Measurements from ENCODE around the gene SASH3. TPM values are rescaled to one million over a fixed set of nuclear protein-coding genes. Genes with fewer than 3 reads are reported as not detected.

The SASH3 gene
- polyA plus RNA-seq, 1 donor: 2.3 TPM

DNA sequence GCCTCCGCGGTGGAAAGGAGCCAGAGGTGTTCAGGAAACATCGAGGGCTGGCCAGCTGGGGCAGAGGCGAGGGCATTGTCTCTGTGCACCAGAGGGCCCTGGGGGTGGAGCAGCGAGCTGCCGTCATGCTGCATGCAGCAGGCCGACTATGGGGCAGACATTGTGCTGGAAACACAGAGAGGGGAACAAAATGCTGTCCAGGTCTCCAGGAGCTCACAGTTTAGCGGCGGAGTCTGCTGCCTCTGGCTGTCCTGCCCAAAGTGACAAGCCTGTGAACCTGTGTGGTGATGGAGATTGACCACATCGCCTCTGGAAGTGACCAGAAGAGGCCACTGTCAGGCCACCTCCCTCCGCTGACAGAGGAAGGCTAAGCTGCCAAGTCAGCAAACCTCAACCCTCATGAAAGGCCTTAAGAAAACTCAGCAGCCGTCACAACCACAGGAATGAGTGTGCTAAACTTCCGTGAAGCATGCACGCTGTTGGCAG is 20.1 kb upstream of the SASH3 start:
- no peak for DNase-seq (ENCODE audit: low read depth)

DNA sequence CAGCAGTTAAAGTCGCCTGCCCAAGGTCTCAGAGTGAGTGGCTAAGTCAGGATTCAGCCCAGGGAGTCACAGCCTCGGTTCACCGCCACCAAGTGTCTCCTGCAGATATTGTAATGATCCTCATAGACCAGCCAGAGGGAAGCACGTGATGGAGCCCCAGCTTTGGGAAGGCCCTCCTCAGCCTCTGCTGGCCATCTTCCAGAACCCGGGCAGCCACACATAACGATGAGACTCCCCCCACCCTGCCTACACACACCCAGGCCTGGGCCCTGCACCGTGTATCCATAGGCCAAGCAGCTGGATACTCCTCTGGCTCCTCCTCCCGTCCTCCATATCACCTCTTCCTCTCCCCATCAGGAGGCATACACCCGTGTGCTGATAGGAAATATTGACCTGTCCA is 19.6 kb upstream of the SASH3 start:
- DNase-seq (ENCODE audit: low read depth): no peak

DNA sequence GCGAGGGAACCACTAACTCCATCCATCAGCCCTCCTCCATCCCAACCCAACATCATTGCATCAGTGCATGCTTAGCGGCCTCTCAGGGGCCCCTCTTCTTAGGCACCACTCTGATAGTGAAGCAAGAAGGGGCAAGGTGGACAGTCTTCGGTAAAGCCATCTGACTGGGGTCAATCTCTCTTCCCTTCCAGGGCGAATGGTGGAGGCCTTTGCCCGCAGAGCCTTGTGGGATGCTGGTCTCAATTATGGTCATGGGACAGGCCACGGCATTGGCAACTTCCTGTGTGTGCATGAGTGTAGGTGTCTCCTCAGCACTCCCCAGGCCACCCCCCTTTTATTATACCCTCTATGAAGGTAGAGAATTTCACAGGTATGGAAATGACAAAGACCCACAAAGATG is 18.8 kb upstream of the SASH3 start:
- DNase-seq (ENCODE audit: low read depth): no peak

DNA sequence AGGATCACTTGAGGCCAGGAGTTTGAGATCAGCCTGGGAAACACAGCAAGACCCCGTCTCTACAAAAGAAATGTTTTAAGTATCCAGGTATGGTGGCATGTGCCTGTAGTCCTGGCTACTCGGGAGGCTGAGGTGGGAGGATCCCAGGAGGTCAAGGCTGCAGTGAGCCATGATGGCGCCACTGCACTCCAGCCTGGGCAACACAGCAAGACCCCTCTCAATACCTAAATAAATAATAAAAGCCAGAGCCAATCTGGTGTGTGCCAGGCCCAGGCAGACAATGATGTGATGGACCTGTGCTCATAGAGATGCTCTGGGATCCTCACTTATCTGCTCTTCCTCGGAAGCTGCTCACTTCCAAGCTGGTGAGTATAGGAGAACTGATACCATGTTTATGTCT is 18.2 kb upstream of the SASH3 start:
- DNase-seq (ENCODE audit: low read depth): no peak

DNA sequence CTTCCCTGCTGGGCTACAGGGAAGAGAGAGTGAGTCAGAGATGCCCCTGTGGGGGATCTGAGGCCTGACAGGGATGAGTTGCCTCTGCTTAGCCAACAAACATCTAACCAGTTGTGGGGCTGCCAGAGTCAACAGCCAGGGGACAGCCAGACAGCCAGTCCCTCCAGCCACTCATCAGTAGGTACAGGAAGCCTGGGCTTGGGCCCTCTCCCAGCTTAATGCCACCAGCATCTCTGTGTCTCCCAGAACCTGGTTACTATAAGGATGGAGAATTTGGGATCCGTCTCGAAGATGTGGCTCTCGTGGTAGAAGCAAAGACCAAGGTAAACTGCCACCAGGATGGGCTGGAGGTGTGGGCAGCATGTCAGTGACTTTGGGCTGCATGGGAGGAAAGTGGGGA is 17.3 kb upstream of the SASH3 start:
- DNase-seq (ENCODE audit: low read depth): no peak

DNA sequence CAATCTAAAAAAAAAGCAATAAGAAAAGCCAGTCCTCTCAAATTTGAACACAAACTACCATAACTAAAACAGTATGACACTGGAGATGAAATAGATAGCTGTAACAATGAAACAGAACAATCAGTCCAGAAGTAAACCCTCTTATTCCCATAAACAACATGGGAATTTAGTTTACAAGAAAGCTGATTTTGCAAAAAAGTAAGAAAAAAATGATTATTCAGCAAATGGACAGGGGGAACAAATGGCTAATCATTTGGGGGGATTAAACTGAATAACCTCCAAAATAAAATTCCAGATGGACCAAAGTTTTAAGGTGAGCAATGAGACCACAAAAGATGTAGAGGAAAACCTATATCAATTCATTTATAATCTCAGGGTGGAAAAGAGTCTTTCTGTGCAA is 16.1 kb upstream of the SASH3 start:
- no peak for DNase-seq (ENCODE audit: low read depth)

DNA sequence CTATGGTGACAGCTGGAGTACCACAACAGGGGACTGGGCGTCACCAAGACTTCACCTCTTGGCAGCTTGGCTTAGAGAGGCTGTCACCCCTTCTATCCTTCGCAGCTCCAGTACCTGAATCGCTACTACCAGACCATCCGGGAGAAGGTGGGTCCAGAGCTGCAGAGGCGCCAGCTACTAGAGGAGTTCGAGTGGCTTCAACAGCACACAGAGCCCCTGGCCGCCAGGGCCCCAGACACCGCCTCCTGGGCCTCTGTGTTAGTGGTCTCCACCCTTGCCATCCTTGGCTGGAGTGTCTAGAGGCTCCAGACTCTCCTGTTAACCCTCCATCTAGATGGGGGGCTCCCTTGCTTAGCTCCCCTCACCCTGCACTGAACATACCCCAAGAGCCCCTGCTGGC is 11.6 kb upstream of the SASH3 start:
- no peak for DNase-seq (ENCODE audit: low read depth)

DNA sequence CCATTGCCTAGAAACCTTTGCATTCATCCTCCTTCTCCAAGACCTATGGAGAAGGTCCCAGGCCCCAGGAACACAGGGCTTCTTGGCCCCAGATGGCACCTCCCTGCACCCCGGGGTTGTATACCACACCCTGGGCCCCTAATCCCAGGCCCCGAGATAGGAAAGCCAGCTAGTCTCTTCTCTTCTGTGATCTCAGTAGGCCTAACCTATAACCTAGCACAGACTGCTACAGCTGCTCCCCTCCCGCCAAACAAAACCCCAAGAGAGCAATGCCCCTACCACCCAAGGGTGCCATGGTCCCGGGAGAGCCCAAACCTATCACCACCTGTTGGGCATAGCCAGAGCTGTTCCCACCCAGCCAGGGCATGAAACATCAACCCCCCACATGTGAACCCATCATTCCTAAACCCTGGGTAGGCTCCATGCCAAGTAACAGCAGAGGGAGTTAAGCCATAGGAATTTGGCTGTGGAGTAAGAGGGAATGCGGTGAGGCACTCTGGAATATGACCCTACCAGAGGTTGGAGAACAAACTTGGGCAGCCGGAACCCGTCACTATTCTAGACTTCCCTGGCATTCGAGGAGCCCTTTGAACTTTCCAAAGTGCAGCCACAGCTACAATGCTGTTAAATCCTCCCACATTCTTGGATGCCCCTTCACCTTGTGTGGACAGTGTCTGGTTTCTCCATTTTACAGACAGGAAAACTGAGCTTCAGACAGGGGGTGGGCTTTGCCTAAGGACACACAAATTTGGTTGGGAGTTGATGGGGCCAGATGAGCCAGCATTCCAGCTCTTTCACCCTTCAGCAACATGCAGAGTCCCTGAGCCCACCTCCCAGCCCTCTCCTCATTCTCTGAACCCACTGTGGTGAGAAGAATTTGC is 10.9 kb upstream of the SASH3 start:
- no peak for DNase-seq (ENCODE audit: low read depth)

DNA sequence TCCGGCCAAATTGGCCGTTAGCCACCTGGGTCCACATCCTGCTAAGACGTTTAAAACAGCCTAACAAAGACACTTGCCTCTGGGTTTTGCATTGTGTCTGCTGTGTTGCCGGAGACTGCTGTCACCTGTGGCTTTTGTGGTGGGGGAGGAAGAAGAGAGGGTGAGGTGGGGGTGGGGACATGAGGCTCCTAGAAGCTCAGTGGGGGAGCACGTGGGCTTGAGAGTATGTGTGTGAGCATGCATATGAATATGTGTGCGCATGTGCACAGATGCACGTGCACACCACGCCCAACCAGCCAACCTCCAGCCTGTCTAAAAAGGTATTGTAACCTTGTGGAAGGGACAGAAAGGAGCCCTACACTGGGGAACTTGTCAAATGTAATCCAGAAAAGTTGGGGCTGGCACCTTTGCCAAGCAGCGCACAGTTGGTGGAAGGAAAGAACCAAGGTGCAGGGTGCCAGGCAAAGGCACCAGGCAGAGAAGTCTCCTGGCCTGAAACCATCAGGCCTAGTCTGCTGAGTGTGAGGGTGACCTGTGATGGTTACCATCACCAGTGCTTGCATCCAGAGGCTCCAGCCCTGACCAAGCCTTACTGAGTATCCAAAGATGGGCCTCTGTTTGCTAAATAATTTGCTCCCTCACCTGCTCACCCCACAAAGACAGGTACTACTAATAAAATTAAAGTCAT is 10.1 kb upstream of the SASH3 start:
- no peak for DNase-seq (ENCODE audit: low read depth)

DNA sequence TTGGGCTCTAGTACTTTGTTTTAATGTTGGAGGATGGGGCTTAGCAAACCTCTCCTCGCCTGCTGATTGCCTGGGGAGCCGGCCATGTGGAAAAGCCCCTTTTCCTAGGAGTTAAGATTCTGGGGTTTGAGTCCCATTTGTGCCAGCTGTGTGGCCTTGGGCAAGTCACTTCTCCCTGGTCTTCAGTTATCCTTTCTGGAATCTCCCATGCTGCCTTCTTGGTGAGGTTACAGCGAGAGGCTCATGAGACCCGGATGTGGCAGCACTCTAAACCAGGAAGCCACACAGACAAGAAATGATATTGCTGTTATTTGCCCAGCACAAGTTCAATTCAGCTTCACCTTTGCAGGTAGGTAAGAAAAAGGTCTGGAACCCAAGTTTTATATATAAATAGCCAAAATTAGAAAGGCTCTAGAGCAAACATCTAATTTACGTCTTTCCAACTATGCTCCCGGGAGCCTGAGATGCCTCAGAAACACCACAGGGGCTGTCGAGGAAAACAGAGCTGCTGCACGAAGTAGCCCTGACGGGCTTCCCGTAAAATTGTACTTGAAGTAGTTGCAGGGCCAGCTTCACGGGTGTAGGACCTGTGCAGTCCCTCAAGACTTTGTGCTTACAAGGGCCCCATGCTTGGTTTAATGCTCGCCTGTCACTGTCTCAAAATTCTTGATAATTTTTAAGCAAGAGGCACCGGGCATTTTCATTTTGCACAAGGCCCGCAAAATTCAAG is 8.3 kb upstream of the SASH3 start:
- DNase-seq (ENCODE audit: low read depth): no peak

DNA sequence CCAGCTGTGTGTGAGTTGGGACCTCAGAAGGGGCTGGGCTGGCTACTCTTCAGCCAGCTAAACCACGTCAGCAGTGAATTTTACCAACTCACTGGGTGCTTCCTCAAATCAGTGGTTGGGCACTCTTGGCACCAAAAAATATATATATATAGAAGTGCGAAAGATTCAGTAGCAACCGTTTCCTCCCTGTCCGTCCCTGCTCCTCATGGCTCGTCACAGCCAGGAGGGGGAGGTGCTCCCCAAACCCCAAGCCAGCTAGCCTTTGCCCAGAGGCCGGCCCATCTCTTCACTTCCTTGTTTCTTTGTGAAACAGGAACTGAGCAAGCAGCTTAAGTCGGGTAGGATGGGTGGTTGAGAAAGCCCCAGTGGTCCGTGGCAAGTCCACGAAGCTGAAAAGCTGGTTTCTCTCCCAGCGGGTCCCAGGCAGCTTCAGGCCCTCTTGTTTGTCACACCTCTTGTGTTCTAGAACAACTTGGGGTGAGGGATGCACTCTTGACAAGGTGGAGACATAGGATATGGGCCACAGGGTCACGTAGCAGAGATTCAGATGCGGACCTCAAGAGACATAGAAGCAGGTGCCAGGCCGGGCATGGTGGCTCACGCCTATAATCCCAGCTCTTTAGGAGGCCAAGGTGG is 6.8 kb upstream of the SASH3 start:
- DNase-seq (ENCODE audit: low read depth): no peak

DNA sequence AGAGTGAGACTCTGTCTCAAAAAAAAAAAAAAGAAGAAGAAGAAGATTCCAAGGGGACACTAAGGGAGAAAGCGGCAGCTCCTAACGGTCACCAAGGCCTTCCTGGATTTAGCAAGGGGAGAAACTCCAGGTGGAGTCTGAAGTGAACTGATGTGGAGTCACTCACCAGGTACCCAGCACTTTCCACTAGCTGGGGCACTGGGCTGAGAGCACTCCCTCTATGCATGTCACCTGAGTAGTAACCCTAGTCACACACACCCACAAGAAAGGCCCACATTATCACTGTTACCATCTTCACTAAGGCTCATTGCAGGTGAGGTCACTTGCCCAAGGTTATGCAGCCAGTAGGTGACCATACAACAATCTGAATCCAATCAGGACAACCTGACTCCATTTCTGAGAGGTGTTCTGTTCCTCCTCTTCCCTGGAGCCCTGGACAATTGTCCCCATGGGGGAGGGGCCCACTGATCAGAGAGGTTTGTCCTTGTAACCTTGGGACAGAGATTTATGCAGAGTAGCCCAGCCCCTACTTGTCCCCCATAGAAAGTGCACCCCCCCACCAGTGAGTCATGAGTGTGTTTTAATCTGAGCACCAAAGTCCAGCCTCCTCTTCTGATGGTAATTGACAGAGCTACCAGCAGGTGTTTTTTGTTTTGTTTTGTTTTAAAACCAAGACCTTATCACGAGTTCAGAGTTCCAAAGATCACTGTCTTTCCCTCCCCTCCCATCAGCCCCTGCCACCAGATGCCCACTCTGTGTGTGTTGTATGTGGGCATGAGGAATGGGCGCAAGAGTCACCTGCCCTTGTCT is 5.9 kb upstream of the SASH3 start:
- no peak for DNase-seq (ENCODE audit: low read depth)

DNA sequence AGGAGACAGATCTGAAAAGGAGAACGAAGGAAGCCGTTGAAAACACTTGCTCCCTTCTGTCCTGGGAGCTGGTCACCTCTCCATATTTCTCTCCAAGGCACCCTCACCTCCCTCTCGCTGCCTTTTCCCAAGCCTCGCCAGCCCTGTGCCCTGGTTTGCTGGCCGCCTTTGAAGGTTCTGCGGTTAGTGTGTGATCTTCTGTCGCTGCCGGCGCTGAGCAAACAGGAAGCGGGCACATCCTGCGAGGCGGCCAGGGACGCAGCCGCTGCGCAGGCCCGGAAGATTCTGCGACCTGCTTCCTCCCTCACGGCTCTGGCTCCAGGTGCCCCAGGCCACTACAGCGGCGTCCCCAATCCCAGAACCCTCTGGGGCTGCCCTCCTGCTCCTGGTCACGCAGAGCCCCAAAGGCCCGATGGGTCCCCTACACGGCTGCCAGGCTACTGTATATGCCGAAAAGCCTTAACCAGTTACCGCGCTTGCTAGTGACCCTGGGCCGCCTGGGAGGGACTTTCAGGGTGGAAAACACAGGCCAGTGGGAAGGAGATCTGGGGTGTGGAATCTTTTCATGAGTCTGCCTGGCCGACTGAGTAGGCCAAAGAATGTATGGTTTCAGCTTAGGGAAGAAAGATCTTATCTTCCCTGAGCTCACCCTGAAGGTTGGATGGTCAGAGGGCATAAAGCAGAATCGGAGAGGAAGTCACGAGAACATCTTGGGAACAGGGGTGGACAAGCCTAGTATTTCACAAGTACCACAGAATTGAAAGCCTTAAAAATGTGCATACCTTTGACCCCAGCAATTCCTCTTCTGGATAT is 2.3 kb upstream of the SASH3 start:
- no peak for DNase-seq (ENCODE audit: low read depth)

DNA sequence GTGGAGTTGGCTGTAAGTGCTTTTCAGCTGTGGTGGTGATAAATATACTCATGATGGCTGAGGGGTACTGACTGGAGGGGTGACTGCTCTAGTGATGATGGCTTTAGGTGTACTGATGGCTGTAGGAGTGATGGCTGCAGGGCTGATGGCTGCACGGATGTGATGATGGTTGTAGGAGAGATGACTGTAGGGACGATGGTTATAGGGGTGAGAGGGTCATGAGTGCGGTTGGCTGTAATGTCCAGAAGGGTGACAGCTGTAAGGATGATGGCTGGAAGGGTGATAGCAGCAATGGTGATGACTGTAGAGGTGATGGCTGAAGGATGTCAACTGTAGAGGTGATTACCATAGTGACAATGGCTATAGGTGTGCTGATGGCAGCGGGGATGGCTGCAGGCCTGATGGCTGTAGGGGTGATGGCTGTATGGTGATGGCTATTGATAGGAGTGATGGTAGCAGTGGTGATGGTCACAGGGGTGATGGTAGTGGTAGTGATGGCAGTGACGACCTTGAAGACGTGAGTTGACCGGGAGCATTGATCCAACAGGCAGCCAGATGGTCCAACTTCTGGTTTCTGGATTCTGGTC is 570 bp upstream of the SASH3 start:
- DNase-seq (ENCODE audit: low read depth): no peak

DNA sequence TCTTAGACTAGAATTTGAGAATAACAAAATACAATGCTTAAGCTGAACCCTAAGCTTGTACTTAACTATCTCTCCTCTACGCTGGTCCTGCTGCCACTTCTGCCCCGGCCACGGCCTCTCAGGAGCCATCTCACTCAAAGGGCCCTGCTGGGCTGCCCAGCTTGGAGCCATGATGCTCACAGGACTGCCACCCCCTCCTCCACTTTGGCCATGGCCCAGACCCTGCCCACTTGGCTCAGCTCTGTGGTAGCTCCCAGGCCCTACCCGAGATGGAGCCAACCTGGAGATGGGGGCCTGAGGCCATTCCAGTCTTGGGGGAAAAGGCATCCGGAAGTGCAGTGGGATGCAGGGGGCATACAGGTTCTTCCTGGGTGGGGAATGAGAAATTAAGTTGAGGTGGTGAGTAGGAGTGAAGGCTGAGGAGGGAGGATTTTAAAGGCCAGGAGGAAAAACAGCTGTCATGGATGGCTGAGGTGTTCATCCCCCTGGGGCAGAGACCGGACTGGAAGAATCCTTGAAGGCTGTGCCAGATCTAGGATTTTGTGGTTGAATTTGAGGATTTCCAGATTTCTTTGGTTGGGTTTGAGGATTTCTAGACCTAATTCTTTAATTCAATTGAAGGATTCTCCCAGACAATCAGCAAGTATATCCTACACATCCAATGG is 824 bp downstream of the SASH3 start:
- no peak for DNase-seq (ENCODE audit: low read depth)

DNA sequence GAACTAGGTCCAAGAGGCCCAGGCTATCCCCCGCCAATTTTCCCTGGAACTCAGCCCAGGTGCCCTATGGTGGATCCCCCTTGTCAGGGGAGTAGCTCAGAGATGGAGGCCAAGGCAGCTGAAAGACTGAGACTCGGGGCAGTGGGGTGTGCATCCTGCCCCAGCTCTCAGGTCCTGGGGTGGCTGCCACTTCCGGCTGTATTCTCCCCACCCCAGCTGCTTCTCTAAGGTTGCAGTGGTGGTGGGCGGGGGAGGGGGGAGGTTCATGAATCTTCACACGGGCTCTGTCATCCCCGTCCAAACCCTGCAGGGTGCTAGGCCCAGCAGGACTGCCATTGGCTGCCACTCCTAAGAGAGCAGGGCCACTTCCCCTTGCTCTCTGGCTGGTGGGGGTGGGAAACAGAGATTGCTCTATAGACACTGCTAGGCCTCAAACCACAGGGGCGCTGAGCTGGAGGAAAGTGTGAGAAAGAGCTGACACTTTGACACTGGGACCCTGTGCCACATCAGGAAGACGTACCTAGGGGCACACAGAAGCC is 1.5 kb downstream of the SASH3 start:
- DNase-seq (ENCODE audit: low read depth): no peak

DNA sequence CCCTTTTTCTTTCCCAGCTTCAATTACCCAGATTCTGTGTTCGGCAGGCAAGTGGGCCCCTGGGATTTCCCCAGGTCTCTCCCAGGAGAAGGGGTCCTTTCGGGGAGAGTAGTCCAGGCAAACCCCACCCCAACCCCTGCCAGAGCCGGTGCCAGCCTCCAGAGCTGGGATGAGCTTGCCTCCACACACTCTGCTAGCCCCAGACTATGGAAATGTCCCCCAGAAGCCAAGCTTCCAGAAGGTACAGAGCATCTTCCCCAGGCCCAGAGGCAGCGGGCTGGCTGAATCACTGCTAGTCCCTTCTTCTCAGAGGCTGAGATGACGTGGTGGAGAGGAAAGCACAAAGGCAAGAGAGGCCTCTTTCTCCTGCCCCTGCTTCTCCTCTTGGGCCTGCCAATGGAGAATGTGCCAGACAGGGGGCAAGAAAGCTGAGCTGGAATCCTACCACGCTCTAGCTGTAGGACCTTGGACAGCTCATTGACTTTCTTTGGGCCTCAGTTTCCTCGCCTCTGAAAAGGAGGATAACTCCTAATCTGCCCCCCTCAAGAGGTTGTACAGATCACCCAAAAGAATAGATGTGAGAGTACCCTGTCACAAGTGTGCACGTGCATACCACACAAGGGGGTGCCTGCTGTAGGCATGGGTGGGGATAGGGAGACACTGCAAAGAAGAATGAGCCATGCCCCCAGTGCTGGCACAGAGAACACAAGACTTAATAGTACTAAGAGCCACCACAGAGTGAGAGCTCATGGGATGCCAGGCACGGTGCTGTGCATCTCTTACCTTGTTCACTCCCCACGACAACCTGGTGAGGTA is 2.1 kb downstream of the SASH3 start:
- no peak for DNase-seq (ENCODE audit: low read depth)

DNA sequence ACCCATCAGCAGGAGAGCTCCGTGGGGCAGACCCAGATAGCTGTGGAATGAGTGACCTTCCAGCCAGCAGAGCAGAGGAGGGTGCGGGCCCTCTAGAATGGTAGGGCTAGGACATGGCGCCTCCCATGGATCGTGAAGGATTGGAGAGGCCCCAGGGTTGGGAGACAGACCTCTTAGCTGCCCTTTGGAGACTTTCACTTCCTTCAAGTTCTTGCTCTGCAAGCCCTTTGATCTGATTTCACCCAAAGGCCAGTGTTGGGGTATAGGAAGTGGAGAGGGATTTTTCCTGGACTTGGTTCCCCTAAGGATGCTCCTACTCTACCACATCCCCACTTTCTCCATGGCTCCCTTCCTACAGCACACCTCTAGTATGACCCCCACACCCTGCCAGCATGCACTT is 3.0 kb downstream of the SASH3 start:
- no peak for DNase-seq (ENCODE audit: low read depth)
